Astrocyte (in vitro differentiated cells and primary cell): ENCODE results near the gene METTL14.
"Not testable (repeated sequence)": the region's sequence is repeated elsewhere in the genome, so short reads cannot be mapped to it uniquely, and the experiment has no call there.

ENCODE experiments used
- CTCF ChIP-seq: IDR thresholded peaks from 2 replicates; pipeline ENCODE4 v1.5.1; 2011; ENCODE audit warnings: low read depth, mild to moderate bottlenecking, inconsistent platforms, low read length, moderate library complexity; ENCODE audit not compliant: insufficient read depth
- EZH2 ChIP-seq: IDR thresholded peaks from 2 replicates; pipeline ENCODE4 v1.6.1; 2012; ENCODE audit warnings: mild to moderate bottlenecking, low read length, inconsistent platforms; ENCODE audit not compliant: insufficient read depth

GRCh38 chr4:118669220-118669619, 16.0 kb upstream of the METTL14 start:
- not testable (repeated sequence) for TF ChIP-seq CTCF, EZH2
